ENCODE data around the gene RAC3. TPM values are rescaled to one million over a fixed set of nuclear protein-coding genes. Genes with fewer than 3 reads are reported as not detected.

The RAC3 gene
- total and polyA plus RNA-seq, 2 experiments from 2014 or later, result 1.3 to 7.9 TPM

DNA sequence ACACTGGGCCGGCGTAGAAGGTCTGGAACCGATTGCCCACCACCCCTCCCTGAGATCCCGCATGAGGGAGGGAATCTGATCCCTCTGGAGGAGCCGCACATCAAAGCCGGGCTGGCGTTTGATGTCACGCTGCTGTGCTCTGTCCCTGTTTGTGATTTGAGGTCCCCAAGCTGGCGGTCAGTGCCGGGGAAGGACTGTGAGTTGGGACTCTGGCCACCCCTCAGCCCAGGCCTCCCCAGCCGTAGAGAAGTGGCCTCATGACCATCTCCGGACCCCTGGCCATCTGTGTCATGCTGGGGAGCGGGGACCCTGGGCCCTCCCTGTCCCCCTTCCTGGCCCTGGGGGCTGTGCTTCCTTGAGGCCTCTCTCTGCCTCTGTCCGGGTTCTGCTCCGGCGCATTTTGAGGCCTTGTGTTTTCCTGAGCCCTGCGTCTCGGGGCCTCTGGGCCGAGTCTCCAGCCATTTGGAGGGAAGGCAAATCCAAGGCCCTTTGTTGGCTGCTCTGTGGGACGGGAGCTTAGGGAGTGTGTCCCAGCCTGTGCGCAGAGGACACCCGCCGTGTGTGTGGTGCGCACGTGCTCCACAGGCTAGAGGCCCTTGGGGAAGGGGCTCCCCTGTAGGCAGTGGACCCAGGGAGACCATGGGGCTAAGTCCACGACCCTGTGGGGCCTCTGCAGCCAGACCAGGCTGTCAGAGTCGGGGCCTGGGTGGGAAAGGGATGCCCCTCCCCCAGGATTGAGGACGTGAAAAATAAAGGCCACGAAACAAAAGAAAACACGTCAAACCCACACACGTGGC lies 39.0 kb upstream of the RAC3 start:
- 74 to 83% methylated on average over 27 to 31 of the region's 31 CpGs for WGBS, 2 experiments (ENCODE audit: low coverage in 1 of 2, low lambda C conversion rate in 2 of 2, missing lambda C conversion rate in 2 of 2)
- Histone ChIP-seq H3K79me2 (ENCODE audit: insufficient read depth) (no peaks in the 10 kb centered on the region), H3K27ac (no peak overlapping the region; the same call in 1 of the 2 replicates), H3K36me3 (ENCODE audit: low read depth) (no peaks in the 10 kb centered on the region), H3K4me1 (ENCODE audit: insufficient read depth) (peaks cover 11% of the 10 kb centered on the region), H3K9me2 (ENCODE audit: insufficient read depth) (no peaks in the 10 kb centered on the region), H3K9me3 (ENCODE audit: low read depth) (no peaks in the 10 kb centered on the region), H3F3A (ENCODE audit: insufficient read depth) (0 out of 2 replicates have a peak, but pooled peaks cover 6% of the 10 kb centered on the region), H2AFZ (no peak overlapping the region), H4K20me1 (ENCODE audit: insufficient read depth) (no peaks in the 10 kb centered on the region), H3K9ac (peak overlapping the region; percentile 33), H3K4me2 (ENCODE audit: unreplicated experiment) (peak overlapping the region; percentile 53), H3K27me3 (replicated peaks; ENCODE audit: insufficient read depth) (no peaks in the 10 kb centered on the region), H3K4me3 (0 out of 2 replicates have a peak overlapping the region, but pooled peaks have one; percentile 19)
- in situ Hi-C loops (cut with MboI), result no loop called here
- TF ChIP-seq EZH2 (IDR thresholded peaks at IDR 0.05; ENCODE audit: insufficient read depth, poor library complexity, severe bottlenecking), result no peak
- TF ChIP-seq EZH2phosphoT487 (IDR thresholded peaks at IDR 0.05; ENCODE audit: insufficient read depth, low read depth), result no peak
- DNase-seq, result no peak

GRCh38 chr17:81993729-81994592 lies 37.5 kb upstream of the RAC3 start:
- Histone ChIP-seq H3K79me2 (ENCODE audit: insufficient read depth) (no peaks in the 10 kb centered on the region), H3K27me3 (replicated peaks; ENCODE audit: insufficient read depth) (no peaks in the 10 kb centered on the region), H3F3A (ENCODE audit: insufficient read depth) (0 out of 2 replicates have a peak, but pooled peaks cover 6% of the 10 kb centered on the region), H3K27ac (no peak overlapping the region), H2AFZ (no peak overlapping the region), H3K9ac (no peak overlapping the region), H4K20me1 (ENCODE audit: insufficient read depth) (no peaks in the 10 kb centered on the region), H3K4me2 (ENCODE audit: unreplicated experiment) (no peak overlapping the region), H3K4me3 (no peak overlapping the region), H3K36me3 (ENCODE audit: low read depth) (no peaks in the 10 kb centered on the region), H3K4me1 (ENCODE audit: insufficient read depth) (peaks cover 11% of the 10 kb centered on the region), H3K9me2 (ENCODE audit: insufficient read depth) (no peaks in the 10 kb centered on the region), H3K9me3 (ENCODE audit: low read depth) (no peaks in the 10 kb centered on the region)
- in situ Hi-C loops (cut with MboI), result no loop called here
- TF ChIP-seq EZH2phosphoT487 (IDR thresholded peaks at IDR 0.05; ENCODE audit: insufficient read depth, low read depth), result no peak
- TF ChIP-seq EZH2 (IDR thresholded peaks at IDR 0.05; ENCODE audit: insufficient read depth, poor library complexity, severe bottlenecking), result no peak
- no peak for DNase-seq
- WGBS, 2 experiments (ENCODE audit: low coverage in 1 of 2, low lambda C conversion rate in 2 of 2, missing lambda C conversion rate in 2 of 2), result 93 to 95% methylated on average over 36 to 37 of the region's 37 CpGs

DNA sequence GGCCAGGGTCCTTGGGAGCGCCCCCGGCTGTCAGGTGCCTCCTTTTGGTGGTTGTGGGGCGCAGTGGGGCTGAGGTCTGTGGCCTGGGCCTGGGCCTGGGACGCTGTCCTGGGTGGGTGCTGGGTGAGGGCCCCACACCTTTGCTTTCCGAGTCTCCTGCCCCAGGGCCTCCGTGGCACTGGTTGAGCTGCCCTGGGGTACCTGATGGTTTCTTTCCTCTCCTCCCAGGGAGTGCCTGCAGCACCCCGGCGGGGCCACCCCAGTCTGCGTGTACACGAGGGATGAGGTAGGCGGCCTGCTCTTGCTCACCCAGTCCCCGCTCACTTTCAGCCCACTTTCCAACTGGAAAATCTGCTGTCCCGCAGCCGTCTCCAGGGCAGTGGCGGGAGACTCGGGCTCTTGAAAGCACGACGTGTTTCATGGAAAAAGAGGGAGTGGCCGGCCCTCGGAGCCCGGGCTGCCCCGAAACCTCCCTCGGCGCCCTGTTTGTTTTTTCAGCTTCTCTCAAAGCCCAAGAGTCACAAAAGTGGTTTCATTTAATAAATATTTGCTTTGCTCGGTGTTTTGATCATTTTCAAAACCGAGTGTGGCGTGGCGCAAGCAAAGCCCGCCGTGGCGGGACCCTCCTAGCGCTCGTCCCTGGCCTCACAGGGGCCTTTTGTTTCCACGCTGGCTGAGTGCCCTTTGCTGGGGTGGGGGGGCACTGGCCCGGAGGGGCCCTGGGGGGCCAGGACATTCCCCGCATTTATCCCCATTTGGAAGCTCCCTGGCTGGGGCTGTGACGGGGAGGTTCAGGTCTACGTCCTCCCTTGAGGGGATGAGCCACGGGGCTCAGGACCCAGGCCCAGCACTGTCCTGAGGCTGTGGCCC lies 36.6 kb upstream of the RAC3 start:
- Histone ChIP-seq H3K9me3 (ENCODE audit: low read depth) (no peaks in the 10 kb centered on the region), H3K9me2 (ENCODE audit: insufficient read depth) (no peaks in the 10 kb centered on the region), H3K4me2 (ENCODE audit: unreplicated experiment) (no peak overlapping the region), H4K20me1 (ENCODE audit: insufficient read depth) (no peaks in the 10 kb centered on the region), H2AFZ (no peak overlapping the region), H3K4me1 (ENCODE audit: insufficient read depth) (peaks cover 11% of the 10 kb centered on the region), H3K4me3 (no peak overlapping the region), H3K79me2 (ENCODE audit: insufficient read depth) (no peaks in the 10 kb centered on the region), H3K27ac (no peak overlapping the region), H3F3A (ENCODE audit: insufficient read depth) (0 out of 2 replicates have a peak, but pooled peaks cover 6% of the 10 kb centered on the region), H3K36me3 (ENCODE audit: low read depth) (no peaks in the 10 kb centered on the region), H3K9ac (no peak overlapping the region), H3K27me3 (replicated peaks; ENCODE audit: insufficient read depth) (no peaks in the 10 kb centered on the region)
- TF ChIP-seq EZH2 (IDR thresholded peaks at IDR 0.05; ENCODE audit: insufficient read depth, poor library complexity, severe bottlenecking) (no peak), EZH2phosphoT487 (IDR thresholded peaks at IDR 0.05; ENCODE audit: insufficient read depth, low read depth) (no peak)
- DNase-seq, result no peak
- in situ Hi-C loops (cut with MboI), result no loop called here
- WGBS, 2 experiments (ENCODE audit: low coverage in 1 of 2, low lambda C conversion rate in 2 of 2, missing lambda C conversion rate in 2 of 2), result 96% methylated on average over 34 to 38 of the region's 39 CpGs

Data from GM23248 (cell line).